ENCODE data around the gene ADARB2.

DNA sequence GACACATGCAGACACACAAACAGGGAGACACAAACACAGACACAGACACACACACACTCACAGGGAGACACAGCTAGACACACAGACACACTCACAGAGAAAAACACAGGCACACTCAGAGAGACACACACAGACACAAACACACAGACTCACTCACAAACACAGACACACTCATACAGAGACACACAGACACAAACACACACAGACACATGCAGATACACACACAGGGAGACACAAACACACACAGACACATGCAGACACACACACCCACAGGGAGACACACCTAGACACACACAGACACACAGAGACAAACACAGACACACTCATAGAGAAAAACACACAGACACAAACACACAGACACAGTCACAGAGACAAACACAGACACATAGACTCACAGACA is 67.9 kb downstream of the ADARB2 start:
- TF ChIP-seq, protein P1, sequence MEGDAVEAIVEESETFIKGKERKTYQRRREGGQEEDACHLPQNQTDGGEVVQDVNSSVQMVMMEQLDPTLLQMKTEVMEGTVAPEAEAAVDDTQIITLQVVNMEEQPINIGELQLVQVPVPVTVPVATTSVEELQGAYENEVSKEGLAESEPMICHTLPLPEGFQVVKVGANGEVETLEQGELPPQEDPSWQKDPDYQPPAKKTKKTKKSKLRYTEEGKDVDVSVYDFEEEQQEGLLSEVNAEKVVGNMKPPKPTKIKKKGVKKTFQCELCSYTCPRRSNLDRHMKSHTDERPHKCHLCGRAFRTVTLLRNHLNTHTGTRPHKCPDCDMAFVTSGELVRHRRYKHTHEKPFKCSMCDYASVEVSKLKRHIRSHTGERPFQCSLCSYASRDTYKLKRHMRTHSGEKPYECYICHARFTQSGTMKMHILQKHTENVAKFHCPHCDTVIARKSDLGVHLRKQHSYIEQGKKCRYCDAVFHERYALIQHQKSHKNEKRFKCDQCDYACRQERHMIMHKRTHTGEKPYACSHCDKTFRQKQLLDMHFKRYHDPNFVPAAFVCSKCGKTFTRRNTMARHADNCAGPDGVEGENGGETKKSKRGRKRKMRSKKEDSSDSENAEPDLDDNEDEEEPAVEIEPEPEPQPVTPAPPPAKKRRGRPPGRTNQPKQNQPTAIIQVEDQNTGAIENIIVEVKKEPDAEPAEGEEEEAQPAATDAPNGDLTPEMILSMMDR (IDR thresholded peaks at IDR 0.05) = no peak
- TF ChIP-seq EP300 (IDR thresholded peaks at IDR 0.05) = no peak
